Posterior cingulate gyrus (tissue), 11 donors: Measurements from ENCODE around the gene SUV39H2.
"Not testable (repeated sequence)": the region's sequence is repeated elsewhere in the genome, so short reads cannot be mapped to it uniquely, and the experiment has no call there.

ENCODE experiments used
- DNase-seq, 10 donors: peaks; one replicate each; pipeline versions ENCODE4 v3.0.0 to v3.0.0-alpha.2; 2020 to 2021; ENCODE audit warnings: mixed read lengths in 3 of 10
- intact Hi-C: fragments of 100-400 bp; cut with DNase I; formaldehyde crosslinking; loops from one replicate; pipeline ENCODE4 v1.15.1; 2023

The SUV39H2 gene

GRCh38 chr10:14873090-14873760, 5.4 kb upstream of the SUV39H2 start:
- intact Hi-C loops, result no loop called here

GRCh38 chr10:14875941-14876340, 2.7 kb upstream of the SUV39H2 start:
- no peak for DNase-seq
- intact Hi-C loops, result loop anchor here (5.0 kb wide), 2 partner anchors 221 to 274 kb away; partner anchors contain the start of gene RPP38

More at GRCh38 chr10:14873090-14873760, 5.4 kb upstream of the SUV39H2 start:
- DNase-seq, result no peak

GRCh38 chr10:14876764-14877163, 1.9 kb upstream of the SUV39H2 start:
- DNase-seq, result no peak

GRCh38 chr10:14879124-14879927, 660 bp downstream of the SUV39H2 start:
- intact Hi-C loops, result loop anchor here (2.0 to 5.0 kb wide), 4 partner anchors 41 to 277 kb away; partner anchors contain the start of genes CDNF, HSPA14, MEIG1 and MSANTD7
- DNase-seq, result peak in 5 of 10 donors; percentile 13 to 84 (median 71)

More at GRCh38 chr10:14876764-14877163, 1.9 kb upstream of the SUV39H2 start:
- intact Hi-C loops, result loop anchor here (5.0 kb wide), 2 partner anchors 221 to 274 kb away; partner anchors contain the start of gene RPP38

GRCh38 chr10:14879928-14880193, 1.2 kb downstream of the SUV39H2 start:
- intact Hi-C loops, result loop anchor here (2.0 to 5.0 kb wide), 4 partner anchors 41 to 278 kb away; partner anchors contain the start of genes CDNF, HSPA14, MEIG1 and MSANTD7

GRCh38 chr10:14880229-14880628, 1.6 kb downstream of the SUV39H2 start:
- intact Hi-C loops, result no loop called here
- DNase-seq, result no peak

More at GRCh38 chr10:14879928-14880193, 1.2 kb downstream of the SUV39H2 start:
- no peak for DNase-seq

- intact Hi-C loops, result no loop called here
These were observed 5.4 kb downstream of the SUV39H2 start for GRCh38 chr10:14884082-14884481.

GRCh38 chr10:14889318-14889717, 10.7 kb downstream of the SUV39H2 start:
- intact Hi-C loops, result no loop called here
- no peak for DNase-seq

More at GRCh38 chr10:14884082-14884481, 5.4 kb downstream of the SUV39H2 start:
- no peak for DNase-seq

GRCh38 chr10:14891151-14891550, 12.5 kb downstream of the SUV39H2 start:
- DNase-seq, result no peak
- intact Hi-C loops, result no loop called here

- no peak for DNase-seq
- intact Hi-C loops, result no loop called here
These were observed 25.7 kb downstream of the SUV39H2 start for GRCh38 chr10:14904316-14904732.

- intact Hi-C loops, result no loop called here
These were observed 26.2 kb downstream of the SUV39H2 start for GRCh38 chr10:14904864-14905263.

GRCh38 chr10:14905890-14906289, 27.2 kb downstream of the SUV39H2 start:
- intact Hi-C loops, result no loop called here
- DNase-seq, result no peak

More at GRCh38 chr10:14904864-14905263, 26.2 kb downstream of the SUV39H2 start:
- no peak for DNase-seq

- DNase-seq, result no peak
- intact Hi-C loops, result no loop called here
These were observed 28.1 kb downstream of the SUV39H2 start for GRCh38 chr10:14906765-14907164.

- DNase-seq, intact Hi-C loops: not testable (repeated sequence)
These were observed 28.9 kb downstream of the SUV39H2 start for GRCh38 chr10:14907591-14907990.

GRCh38 chr10:14909101-14909500, 30.4 kb downstream of the SUV39H2 start:
- intact Hi-C loops, result no loop called here
- no peak for DNase-seq

- intact Hi-C loops, result no loop called here
- no peak for DNase-seq
These were observed 32.3 kb downstream of the SUV39H2 start for GRCh38 chr10:14910953-14911352.

GRCh38 chr10:14911801-14912200, 33.1 kb downstream of the SUV39H2 start:
- intact Hi-C loops, result no loop called here
- no peak for DNase-seq

- intact Hi-C loops, result no loop called here
- no peak for DNase-seq
These were observed 37.9 kb downstream of the SUV39H2 start for GRCh38 chr10:14916600-14916999.

GRCh38 chr10:14917827-14918226, 39.2 kb downstream of the SUV39H2 start:
- intact Hi-C loops, result no loop called here
- DNase-seq, result no peak

GRCh38 chr10:14918964-14919363, 40.3 kb downstream of the SUV39H2 start:
- intact Hi-C loops, result no loop called here
- no peak for DNase-seq

GRCh38 chr10:14924013-14924412, 45.3 kb downstream of the SUV39H2 start:
- DNase-seq, result no peak
- intact Hi-C loops, result no loop called here
